ELR (cell line): ENCODE measurements around the gene TENM4.

ENCODE experiments used
- DNase-seq: peaks from one replicate; pipeline ENCODE4 v3.0.0-alpha.2; 2015; ENCODE audit warnings: low read depth

TENM4 gene

GRCh38 chr11:78696177-78696576, 744.7 kb downstream of the TENM4 start:
- no peak for DNase-seq

GRCh38 chr11:78694152-78694551, 746.7 kb downstream of the TENM4 start:
- DNase-seq: no peak

GRCh38 chr11:78691215-78691614, 749.6 kb downstream of the TENM4 start:
- no peak for DNase-seq

GRCh38 chr11:78690352-78690987, 750.4 kb downstream of the TENM4 start:
- DNase-seq: peak; percentile 32

DNA sequence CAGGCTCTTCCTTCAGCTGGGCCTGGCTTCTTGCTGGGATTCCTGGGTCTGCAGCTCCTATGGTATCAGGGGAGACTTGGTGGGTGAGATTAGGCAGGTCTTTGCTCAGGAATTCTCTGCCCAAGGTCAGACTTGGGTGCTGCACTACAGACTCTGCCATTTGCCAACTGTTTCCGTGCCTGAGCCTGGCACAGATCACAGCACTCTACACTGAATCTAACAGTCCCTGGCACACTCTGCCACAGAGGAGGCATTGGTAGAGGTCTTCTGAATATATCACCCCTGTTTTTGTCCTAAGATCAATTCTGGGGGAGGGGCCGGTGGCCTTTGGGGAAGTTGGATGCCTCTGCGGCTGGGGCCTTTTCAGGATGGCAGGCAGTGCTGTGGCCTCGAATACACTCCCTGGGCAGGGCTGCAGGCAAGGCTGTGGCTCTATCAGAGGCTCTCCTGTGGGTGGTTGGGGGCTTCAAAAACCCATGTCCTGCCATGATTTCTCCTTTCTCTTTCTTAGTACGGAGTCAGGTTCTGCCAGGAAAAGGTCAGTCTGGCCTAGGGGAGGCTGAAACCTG, 751.2 kb downstream of the TENM4 start:
- no peak for DNase-seq

DNA sequence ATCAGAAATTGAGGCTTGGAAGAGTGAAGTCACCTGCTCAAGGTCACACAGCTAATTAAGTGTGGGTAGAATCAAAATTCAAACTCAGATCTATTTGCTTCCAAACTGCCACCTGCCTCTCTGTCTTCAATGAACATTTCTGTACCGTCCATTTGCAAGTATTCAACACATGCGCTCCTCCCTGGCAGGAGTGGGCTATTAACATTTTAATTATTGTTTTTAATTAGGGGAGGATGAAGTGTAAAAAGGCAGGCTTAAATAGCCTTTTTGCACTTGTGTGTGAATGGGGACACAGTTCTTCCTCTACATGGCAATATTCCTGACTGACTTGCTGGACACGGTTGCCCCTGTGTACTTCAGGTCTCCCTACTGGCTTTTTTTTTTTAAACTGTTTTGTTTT, 751.7 kb downstream of the TENM4 start:
- no peak for DNase-seq

DNA sequence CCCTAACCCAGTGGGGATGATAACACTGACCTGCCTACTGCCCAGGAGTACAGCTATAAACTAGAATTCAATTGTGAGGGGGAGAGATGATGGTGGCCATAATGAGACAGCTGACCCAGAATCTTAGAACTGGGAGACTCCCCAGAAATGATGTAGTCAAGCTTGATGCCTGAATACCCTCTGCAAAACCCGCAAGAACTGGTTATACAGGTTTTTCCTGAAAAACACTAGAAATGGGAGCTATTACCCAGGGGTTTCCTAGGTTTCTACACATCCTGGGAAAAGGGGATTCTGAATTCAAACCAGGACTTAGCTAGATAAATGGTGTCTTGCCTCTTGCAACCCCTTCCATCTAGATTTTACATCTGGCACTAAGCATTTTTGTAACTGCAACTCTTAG, 752.4 kb downstream of the TENM4 start:
- no peak for DNase-seq

- no peak for DNase-seq
Observed at GRCh38 chr11:78685156-78685555, 755.7 kb downstream of the TENM4 start.

DNA sequence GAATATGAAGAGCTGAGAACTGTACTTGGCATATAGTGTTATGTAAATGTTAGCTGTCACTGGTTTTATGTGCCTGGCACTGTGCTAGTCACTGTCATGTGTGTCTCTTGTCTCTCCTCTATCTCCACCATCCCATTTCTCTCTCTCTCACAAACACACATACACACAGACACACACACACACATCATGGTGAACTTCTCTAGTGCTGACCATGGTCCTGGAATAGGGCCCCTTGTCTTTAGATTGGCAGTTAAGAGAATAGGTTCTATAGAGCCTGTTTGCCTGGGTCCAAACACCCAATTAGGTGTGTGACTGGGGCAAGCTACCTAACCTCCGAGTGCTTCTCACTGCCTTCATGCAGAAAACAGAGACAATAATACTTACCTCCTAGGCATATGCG, 756.5 kb downstream of the TENM4 start:
- DNase-seq: no peak

DNA sequence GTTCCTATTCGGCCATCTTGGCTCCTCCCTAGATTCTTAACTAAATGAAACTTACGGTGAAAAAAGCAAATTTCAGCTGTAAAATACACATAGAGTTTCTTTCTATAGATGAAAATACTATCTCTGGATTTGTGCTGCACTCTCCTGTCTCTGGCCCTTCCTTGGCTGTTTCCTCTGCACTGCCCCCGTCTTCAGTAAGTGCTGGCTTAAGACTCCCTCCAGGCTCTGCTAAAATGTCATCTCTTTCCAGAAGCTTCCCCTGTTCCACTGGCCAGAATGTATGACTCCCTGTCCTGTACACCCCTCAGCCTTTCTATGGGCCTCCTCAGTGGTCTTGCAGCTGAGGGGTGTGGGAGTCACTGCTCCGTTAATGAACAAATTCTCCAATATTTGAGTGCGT, 757.1 kb downstream of the TENM4 start:
- no peak for DNase-seq

DNA sequence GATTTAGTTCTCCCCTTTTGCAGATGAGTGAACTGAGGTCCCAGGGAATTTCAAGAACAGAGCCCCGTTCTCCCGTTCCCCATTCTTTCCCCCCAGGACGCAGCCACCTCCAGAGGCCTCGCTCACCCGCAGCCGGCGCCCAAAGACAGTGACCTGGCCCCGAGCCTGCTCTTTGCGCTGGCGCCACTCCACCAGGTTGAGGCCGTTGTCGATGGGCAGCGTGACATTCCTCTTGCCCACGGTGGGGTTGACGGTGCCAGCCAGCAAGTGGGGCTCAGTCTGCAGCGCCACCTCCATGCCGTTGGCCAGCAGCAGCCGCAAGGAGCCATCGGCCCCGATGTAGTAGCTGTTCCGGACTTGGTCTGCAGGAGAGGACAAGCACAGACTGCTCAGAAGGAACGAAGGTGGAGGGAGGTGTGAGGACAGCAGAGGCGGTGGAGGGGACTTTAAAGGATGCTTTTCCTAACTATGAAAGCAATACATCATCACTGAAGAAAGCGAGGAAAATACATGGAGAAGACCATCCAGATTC, 764.7 kb downstream of the TENM4 start:
- no peak for DNase-seq

- no peak for DNase-seq
Observed at GRCh38 chr11:78672850-78673620, 767.8 kb downstream of the TENM4 start.

- no peak for DNase-seq
Observed at GRCh38 chr11:78669249-78669648, 771.6 kb downstream of the TENM4 start.

GRCh38 chr11:78667461-78667860, 773.4 kb downstream of the TENM4 start:
- DNase-seq: no peak

DNA sequence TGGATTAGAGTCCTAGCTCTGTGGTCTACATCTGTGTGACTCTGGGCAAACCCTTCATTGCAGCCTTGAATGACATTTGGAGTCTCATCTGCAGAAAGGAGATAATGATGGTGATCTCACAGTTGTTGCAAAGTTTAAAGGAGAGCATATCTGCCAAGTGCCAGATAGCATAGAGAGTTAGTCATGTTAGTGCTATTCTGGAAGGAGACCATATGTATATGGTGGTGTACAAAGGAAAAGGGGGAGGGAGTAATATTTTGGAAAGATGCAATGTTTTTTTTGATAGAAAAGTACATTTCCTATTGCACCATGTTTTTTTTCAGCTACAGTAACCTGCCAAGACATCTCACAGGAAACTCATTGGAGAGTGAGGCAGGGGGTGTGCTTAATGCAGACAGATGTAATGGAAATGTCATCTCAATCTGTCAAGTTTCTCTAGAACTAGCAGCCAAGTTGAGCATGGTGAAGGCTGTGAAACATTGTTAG, 774.1 kb downstream of the TENM4 start:
- DNase-seq: no peak

GRCh38 chr11:78664636-78665035, 776.2 kb downstream of the TENM4 start:
- DNase-seq: peak; percentile 13

- DNase-seq: no peak
Observed at GRCh38 chr11:78662811-78663210, 778.0 kb downstream of the TENM4 start.

- no peak for DNase-seq
Observed at GRCh38 chr11:78660471-78660870, 780.4 kb downstream of the TENM4 start.

GRCh38 chr11:78659326-78660270, 781.2 kb downstream of the TENM4 start:
- DNase-seq: no peak

DNA sequence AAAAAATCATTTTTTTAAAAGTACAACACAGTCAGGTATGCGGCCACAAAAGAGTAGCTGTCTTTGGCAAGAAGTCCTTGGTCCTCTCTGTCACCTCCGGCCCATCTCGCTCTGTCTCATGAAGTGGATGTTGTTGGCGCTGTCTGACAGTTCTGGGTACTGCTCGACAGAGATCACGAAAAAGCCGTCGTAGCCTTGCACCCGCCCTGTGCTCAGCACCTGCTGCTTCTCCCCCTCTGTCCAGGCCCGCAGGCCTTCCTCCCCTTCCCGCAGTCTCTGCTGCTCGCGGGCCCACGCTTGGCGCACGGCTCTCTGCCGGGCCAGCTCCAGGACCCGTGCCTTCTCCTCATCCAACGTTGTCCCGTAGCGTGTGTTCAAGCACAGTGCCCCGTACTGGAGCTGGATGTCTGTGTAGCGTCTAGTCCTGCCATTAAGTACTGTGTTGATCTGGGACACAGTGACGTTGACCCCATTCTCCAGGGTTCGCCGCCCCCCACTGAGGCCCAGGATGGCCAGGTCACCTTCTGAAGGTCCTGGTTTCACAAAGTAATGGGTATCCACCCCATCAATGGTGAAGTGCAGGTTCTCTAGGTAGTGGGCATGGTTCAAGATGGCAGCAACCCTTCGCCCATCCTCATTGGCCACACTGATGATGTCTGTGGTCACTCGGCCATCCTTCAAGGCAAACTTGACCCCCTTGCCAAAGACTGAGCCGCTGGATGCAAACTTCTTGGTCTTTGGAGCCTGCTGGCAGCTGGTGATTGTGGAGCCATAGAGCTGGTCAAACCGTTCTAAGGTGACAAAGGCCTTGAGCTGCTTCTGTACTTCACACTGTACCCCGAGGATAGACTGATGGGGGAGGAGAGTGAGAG, 782.6 kb downstream of the TENM4 start:
- no peak for DNase-seq

- DNase-seq: no peak
Observed at GRCh38 chr11:78657441-78657840, 783.4 kb downstream of the TENM4 start.
